GM21619 (cell line): Measurements from ENCODE around the gene INS.

Source experiments
- ATAC-seq: cut with Tn5 transposase; IDR thresholded peaks from one replicate; pipeline ENCODE4 v1.9.1; 2021; ENCODE audit not compliant: unreplicated experiment

INS gene

DNA sequence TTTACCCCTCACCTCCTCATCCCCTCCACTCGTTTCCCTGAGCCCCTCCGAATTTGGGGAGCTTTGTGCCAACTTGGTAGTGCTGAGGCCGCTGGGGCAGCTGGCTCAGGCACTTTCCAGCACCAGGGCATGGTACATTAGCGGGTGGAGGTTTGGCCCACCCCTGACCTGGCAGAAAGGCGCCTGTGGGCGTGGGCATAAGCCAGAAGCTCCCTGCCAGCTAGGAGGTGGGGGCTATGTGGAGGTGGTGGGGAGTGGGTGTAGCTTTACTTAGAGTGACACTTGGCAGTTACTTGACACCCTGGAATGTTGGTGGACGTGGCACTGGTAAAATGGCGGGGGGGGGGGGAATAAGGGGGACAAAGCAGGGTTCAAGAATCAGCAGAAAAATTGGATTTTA is 11.5 kb downstream of the INS start:
- ATAC-seq, result no peak

DNA sequence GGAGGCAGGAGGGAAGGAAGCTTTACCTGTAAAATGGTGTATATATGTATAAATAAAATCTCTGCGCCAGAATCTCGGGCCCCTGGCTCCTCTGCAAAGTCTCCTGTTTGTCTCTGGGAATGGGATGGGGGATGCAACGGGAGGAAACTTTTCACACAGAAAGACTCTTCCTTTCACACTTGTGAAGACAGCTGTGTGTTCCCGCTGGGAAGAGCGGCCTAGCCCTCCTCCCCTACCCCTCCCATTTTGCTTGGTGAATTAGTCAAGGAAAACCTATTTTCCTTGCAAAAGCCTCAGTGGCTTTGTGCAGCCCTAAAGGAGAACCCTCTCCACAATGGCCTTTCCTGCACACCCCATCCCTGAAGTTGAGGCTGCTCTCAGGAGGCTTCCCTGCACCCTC is 12.4 kb downstream of the INS start:
- no peak for ATAC-seq

DNA sequence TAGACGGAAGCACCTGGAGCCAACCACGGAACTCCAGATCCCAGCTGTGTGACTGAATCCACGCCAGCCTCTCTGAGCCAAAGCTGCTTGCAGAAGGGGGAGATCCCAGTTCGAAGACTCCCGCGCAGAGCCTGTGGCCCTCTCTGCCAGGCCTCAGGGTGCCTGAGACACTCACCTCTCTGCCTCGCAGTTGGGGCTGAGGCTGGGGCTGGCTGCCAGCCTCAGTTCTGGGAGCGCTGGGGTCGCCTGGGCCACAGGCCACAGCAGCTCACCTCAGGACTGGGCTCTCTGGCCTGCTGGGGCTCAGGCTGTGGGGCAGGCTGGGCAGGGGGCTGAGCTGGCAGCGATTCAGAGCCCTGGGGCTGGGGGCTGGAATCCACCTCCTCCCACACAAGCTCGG is 13.6 kb downstream of the INS start:
- no peak for ATAC-seq

GRCh38 chr11:2146051-2146450 is 15.0 kb downstream of the INS start:
- ATAC-seq, result no peak

GRCh38 chr11:2144544-2145248 is 16.3 kb downstream of the INS start:
- no peak for ATAC-seq

GRCh38 chr11:2143799-2144543 is 17.0 kb downstream of the INS start:
- ATAC-seq, result no peak

DNA sequence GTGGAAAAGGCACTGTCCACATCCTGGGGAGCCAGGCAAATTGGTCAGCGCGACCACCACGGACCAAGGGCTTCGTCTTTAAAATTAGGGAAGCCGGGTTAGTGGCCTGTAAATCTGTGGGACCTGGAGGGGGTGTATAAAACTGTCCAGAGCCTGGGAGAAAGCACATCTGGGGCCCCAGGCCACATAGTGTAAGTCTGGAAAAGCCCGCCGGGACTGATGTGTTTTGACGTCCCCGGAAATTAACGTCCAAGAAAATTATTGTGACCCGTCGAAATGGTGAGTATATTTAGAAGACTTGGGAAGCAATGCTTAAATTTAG is 17.6 kb downstream of the INS start:
- no peak for ATAC-seq

GRCh38 chr11:2142762-2143202 is 18.2 kb downstream of the INS start:
- ATAC-seq, result peak; percentile 48

- no peak for ATAC-seq
These were observed 18.7 kb downstream of the INS start for GRCh38 chr11:2142300-2142759.

DNA sequence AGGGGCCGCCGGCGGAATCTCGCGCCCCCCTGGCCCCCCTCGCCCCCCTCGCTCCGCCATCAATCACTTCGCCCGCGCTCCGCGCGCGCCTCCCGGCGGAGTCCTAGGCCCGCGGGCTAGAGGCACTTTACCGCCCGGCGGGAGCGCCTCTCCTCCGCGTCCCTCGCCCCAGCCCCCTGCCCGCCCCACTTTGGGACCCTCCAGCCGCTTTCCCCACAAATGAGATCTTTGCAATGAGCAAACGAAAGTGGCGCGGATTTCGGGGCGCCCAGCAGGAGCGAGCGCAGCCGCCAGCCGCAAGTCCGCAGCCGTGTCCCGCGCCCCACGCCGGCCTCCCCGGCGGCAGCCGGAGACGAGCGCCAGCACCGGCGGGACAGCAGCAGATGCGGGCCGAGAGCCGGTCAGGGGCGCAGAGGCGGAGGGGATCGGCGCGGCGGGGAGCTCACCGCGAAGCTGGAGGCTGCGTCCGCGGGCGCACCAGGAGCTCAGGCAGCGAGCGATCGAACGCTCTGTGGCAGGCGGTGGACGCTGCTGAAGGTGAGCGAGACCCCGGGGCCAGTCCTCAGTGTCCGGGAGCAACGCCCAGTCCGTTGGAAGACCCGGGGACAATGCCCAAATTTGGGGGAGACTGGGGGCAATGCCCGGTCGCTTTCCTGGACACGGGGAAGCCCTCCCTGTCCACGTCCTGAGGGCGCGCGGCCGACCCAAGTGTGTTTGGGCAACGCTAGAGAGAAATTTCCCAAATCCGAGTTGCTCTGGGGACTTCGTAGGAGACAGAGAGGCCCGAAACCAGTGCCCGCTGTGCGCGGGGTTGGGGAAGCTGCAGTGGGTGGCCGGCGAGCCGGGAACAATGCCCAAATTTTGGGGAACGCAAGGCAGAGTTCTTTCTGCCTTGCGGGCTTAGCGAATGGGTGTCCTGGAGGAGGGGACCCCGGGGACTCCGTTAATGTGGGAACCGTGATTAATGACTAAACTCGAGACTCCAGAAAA is 20.3 kb downstream of the INS start:
- ATAC-seq, result no peak

- ATAC-seq, result no peak
These were observed 21.2 kb downstream of the INS start for GRCh38 chr11:2139621-2140337.

DNA sequence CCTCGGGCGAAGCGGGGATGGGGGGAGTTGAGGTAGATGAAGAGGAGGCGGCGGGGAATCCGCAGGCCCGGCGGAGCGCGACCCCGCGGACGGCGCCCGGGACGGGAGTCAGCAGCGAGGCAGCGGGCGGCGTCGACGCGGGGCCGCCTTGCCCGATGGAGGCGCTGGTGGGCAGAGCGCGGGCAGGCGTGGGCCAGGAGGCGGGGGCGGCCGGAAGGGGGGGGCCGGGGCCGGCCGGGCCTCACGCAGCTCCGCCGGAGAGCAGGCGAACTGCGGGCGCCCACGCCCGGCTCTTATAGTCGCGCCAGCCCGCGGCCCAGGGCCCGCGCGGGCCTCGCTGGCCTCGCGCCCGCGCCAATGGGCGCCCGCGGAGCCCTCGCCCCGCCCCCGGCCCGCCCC is 21.9 kb downstream of the INS start, which contains the start of gene IGF2:
Gene IGF2 (minus strand): TSS at position 267 of the 399 bp plus-strand sequence. CDS start 3,866 bp downstream, outside the sequence.
- ATAC-seq, result no peak

- ATAC-seq, result no peak
These were observed 22.4 kb downstream of the INS start for GRCh38 chr11:2138431-2139122.

GRCh38 chr11:2138068-2138430 is 23.0 kb downstream of the INS start:
- no peak for ATAC-seq

DNA sequence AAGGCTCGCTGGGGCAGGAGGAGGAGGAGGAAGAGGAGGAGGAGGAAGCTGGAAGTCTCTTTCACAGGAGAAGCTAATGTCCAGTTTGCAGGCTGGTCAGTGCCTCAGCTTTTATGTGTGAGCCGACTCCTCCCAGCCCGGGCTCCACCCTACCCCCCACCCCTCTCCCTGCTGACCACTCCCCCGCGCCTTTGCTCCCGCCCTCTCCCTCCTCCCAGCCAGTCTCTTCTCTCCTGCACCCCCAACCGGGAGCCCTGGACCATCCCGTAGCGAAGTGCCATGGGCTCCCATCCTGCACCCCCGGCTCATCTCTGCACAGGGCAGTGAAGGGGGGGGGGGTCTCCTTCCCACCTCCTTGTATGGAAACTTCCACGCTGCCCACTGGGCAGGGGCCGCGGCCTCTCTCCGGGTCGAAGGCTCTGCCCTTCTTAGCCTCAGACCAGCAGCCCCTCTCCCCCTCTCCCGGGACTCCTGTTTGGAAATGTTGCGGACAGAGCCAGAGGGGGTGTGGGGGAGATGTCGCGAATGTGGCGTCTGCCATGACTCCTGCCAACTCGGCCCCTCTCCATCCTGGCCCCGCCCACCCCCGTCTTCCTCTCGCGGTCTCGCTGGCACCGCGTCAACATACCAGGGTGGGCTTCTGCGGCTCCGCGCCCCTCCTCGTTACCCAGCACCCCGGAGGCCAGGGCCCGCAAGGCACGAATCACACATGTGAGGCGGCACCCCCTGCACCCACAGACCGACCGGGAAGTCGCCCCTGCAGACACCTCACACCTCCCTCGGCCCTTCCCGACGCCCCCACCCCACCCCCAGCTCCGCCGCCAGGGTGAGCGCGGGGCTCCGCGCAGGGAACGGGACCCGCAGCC is 23.6 kb downstream of the INS start:
- no peak for ATAC-seq

- ATAC-seq, result no peak
These were observed 24.1 kb downstream of the INS start for GRCh38 chr11:2136952-2137201.

GRCh38 chr11:2136209-2136951 is 24.6 kb downstream of the INS start:
- no peak for ATAC-seq

GRCh38 chr11:2135648-2136201 is 25.3 kb downstream of the INS start:
- ATAC-seq, result no peak
